AG04450 (cell line): ENCODE results near the gene SLC22A3. TPM values are rescaled to one million over a fixed set of nuclear protein-coding genes. Genes with fewer than 3 reads are reported as not detected.
"Not testable (repeated sequence)": the region's sequence is repeated elsewhere in the genome, so short reads cannot be mapped to it uniquely, and the experiment has no call there.

ENCODE experiments used
- CTCF ChIA-PET: fragments of 300-600, 350-600 bp; formaldehyde crosslinking; extraction: SDS; loops from one replicate; lab custom pipeline; 2022; ENCODE audit warnings: antibody characterized with exemption, inconsistent platforms; lab: Charles Lee
- POLR2A ChIA-PET: fragments of 350-600 bp; formaldehyde crosslinking; extraction: SDS; loops from one replicate; lab custom pipeline; 2021; ENCODE audit warnings: antibody characterized with exemption, inconsistent platforms; lab: Yijun Ruan, JAX
- DNase-seq: peaks from one replicate; pipeline ENCODE4 v3.0.0-alpha.2; 2011; ENCODE audit warnings: low read depth, low spot score
- H3K27ac ChIP-seq: one replicate; pipeline ENCODE4 v1.5.1; 2012; ENCODE audit warnings: low read depth, low read length, control low read depth
- H3K27me3 ChIP-seq: one replicate; pipeline ENCODE4 v1.6.0; 2012; ENCODE audit warnings: low read length; ENCODE audit not compliant: control insufficient read depth, insufficient read depth
- H3K4me3 ChIP-seq: 2 replicates; pipeline ENCODE4 v1.5.1; 2011; ENCODE audit warnings: mild to moderate bottlenecking, low read depth, low read length, control low read depth
- H3K9me3 ChIP-seq: 2 replicates; pipeline ENCODE4 v1.5.1; 2012; ENCODE audit warnings: low read length; ENCODE audit not compliant: control insufficient read depth, insufficient read depth
- polyA plus RNA-seq: library from polyadenylated mRNA; depleted of rRNA; stranded (reverse); fragments of >200 nt; gene quantifications from 2 replicates; pipeline ENCODE4 v1.2.3, GENCODE V29; 2011
- TF ChIP-seq, protein P1 (sequence below): IDR thresholded peaks from 2 replicates; pipeline ENCODE4 v1.5.1; 2011; ENCODE audit warnings: low read depth, low read length, control low read depth, inconsistent platforms

SLC22A3 gene
- polyA plus RNA-seq, 1 experiment: 0.07 TPM

DNA sequence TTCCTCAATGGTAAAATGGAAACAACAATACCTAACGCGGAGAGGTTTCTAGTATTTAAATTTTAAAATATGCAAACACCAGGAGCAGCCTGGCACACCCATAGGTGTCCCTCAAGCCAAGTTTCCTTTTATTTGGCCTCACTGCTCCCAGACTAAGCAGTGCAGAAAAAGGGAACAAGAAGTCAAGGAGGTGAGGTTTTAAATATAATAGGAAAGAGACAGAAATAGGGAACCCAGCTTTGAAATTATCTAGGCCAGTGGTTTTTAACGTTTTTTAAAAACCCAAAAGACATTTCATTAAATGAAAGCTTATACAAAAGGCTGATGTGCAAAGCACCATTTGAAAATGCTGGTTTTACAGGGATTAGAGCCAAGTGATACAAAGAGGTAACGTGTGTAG is 109.6 kb downstream of the SLC22A3 start:
- H3K27me3 ChIP-seq: no peaks in the 10 kb centered on the region
- no peak overlapping the region for H3K4me3 ChIP-seq
- TF ChIP-seq, protein P1, sequence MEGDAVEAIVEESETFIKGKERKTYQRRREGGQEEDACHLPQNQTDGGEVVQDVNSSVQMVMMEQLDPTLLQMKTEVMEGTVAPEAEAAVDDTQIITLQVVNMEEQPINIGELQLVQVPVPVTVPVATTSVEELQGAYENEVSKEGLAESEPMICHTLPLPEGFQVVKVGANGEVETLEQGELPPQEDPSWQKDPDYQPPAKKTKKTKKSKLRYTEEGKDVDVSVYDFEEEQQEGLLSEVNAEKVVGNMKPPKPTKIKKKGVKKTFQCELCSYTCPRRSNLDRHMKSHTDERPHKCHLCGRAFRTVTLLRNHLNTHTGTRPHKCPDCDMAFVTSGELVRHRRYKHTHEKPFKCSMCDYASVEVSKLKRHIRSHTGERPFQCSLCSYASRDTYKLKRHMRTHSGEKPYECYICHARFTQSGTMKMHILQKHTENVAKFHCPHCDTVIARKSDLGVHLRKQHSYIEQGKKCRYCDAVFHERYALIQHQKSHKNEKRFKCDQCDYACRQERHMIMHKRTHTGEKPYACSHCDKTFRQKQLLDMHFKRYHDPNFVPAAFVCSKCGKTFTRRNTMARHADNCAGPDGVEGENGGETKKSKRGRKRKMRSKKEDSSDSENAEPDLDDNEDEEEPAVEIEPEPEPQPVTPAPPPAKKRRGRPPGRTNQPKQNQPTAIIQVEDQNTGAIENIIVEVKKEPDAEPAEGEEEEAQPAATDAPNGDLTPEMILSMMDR: no peak
- CTCF ChIA-PET: interaction anchor here (1.3 to 4.9 kb wide), 3 partner anchors 12 to 371 kb away, joined by 3 to 186 read pairs (median 5); no protein-coding TSS in a partner anchor
- no peak for DNase-seq
- H3K9me3 ChIP-seq: no peaks in the 10 kb centered on the region
- POLR2A ChIA-PET: no interaction called here
- no peak overlapping the region for H3K27ac ChIP-seq

DNA sequence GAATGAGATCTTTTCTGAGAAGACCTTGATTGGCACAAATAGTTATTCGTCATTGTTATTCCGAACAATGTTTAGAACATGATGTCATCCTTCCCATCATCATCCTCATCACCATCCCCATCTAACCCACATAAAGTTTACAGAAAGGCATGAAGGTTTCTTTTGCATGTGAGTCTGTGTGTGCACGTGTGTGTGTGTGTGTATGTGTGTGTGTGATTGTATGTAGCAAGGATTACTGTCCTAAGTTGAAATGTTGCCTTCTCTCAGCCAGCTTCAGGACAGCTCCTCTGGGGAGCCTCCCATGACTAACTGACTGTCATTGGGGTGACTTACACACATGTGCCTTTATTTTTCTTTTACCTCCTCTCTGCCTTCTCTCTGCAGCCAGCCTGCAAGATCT is 113.5 kb downstream of the SLC22A3 start:
- no peak for DNase-seq
- no peaks in the 10 kb centered on the region for H3K27me3 ChIP-seq
- POLR2A ChIA-PET: no interaction called here
- TF ChIP-seq, protein P1: no peak
- no peak overlapping the region for H3K4me3 ChIP-seq
- CTCF ChIA-PET: no interaction called here
- H3K27ac ChIP-seq: no peak overlapping the region
- no peaks in the 10 kb centered on the region for H3K9me3 ChIP-seq

DNA sequence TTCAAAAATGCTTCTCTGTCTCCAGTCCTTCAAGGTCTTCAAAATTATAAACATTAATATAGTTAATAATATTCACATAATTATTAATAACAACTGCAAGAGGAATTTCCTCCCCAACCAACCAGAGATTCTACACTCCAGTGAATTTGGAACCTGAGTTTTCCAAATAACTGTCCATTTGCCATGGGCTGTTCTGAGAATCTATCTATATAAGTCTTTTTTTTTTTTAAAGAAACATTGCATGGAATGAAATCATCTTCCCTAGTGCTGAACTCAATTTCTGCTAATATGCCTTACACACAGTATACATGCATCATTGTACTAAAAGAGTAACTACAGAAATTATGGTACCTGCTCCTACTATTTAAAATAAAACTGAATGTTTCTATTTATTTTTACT is 113.9 kb downstream of the SLC22A3 start:
- H3K27ac ChIP-seq: no peak overlapping the region
- TF ChIP-seq, protein P1: no peak
- H3K27me3 ChIP-seq: no peaks in the 10 kb centered on the region
- ChIA-PET CTCF (interaction anchor here (0.6 to 1.7 kb wide), 5 partner anchors 58 to 374 kb away, joined by 3 to 13 read pairs (median 3); no protein-coding TSS in a partner anchor), POLR2A (no interaction called here)
- no peaks in the 10 kb centered on the region for H3K9me3 ChIP-seq
- H3K4me3 ChIP-seq: no peak overlapping the region
- no peak for DNase-seq

DNA sequence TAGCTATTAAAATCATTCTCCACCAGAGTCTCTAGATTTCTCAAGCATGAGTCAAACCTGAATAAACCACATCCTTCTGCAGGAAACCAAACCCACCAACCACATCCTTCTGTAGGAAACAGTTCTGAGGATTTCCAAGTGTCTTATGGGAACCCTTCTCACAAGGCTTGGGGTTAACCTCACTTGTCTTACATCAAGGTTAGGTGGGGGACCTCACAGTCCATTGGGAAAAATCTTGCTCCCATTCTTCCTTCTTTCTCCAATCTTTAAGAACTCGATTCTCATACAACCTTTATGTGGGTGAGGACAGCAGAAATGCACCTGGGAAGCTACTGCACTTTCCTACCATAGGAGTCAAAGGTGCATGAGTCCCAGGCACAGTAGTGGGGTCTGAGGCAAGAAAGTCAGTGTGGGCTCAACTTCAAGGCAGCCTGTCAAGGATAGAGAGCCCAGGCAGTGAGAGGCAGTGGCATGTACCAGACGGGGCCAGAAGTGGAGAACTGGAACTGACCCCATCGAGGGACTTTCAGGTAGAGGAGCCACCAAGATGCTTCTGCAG is 114.5 kb downstream of the SLC22A3 start:
- H3K4me3 ChIP-seq: no peak overlapping the region
- ChIA-PET POLR2A (no interaction called here), CTCF (interaction anchor here (0.6 to 1.7 kb wide), 5 partner anchors 57 to 374 kb away, joined by 3 to 13 read pairs (median 3); no protein-coding TSS in a partner anchor)
- TF ChIP-seq, protein P1: no peak
- H3K27ac ChIP-seq: peak overlapping the region; percentile 62
- H3K9me3 ChIP-seq: no peaks in the 10 kb centered on the region
- no peaks in the 10 kb centered on the region for H3K27me3 ChIP-seq
- DNase-seq: peak; percentile 68

DNA sequence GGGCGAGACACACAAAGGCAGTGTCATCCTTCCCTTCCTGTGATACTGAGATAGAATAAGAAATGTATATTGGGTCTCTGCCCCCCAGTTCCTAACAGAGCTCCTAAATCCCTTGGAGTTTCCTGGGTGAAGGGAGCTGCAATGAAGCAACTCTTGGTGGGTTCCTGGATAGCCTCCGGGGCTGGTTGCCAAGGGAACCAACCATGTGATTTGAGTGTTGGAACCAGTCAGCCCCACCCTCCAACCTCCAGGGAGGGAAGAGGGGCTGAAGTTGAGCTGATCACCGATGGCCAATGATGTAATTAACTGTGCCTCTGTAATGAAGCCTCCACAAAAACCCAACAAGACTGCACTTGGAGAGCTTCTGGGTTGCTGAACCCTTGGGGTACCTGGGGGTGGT is 116.6 kb downstream of the SLC22A3 start:
- no peaks in the 10 kb centered on the region for H3K27me3 ChIP-seq
- TF ChIP-seq, protein P1: no peak
- DNase-seq: no peak
- no peak overlapping the region for H3K4me3 ChIP-seq
- POLR2A ChIA-PET: no interaction called here
- CTCF ChIA-PET: interaction anchor here (1.2 to 1.9 kb wide), 4 partner anchors 9 to 376 kb away, joined by 3 to 15 read pairs (median 4); no protein-coding TSS in a partner anchor
- H3K9me3 ChIP-seq: no peaks in the 10 kb centered on the region
- no peak overlapping the region for H3K27ac ChIP-seq

DNA sequence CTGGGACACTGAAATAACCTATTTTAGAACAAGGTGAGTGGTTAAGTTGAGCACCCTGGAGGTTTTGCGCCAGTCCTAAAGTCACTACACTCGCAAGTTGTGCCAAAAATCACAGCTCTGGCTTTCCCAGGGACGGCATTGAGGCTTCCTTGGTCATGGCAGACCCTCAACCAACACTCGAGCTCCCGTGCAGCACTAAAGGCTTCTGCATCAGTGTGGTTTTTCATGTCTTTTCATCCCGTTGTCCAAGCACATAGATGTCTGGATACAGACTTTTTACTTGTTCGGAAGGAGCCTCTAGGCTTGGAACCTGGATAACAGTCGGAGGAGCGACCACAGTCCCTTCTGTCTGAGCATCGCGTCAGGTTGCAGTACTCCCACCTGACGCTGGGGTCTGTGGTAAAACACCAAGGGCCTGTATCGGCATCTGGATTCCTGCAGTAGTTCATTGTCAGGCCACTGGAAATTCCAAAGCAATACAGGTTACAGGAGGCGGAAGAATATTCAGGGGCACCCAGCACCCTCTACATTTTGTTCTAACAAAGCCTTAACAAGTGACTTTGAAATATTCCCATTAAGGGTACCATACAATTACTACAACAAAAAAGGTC is 119.2 kb downstream of the SLC22A3 start:
- H3K9me3 ChIP-seq, H3K27ac ChIP-seq, POLR2A ChIA-PET, CTCF ChIA-PET, DNase-seq, H3K27me3 ChIP-seq, H3K4me3 ChIP-seq: not testable (repeated sequence)
